Measurements from ENCODE around the gene ARFGEF2. TPM values are rescaled to one million over a fixed set of nuclear protein-coding genes. Genes with fewer than 3 reads are reported as not detected.

Gene ARFGEF2
- polyA plus RNA-seq, 1 experiment = 15.5 TPM

GRCh38 chr20:48878534-48879248, 42.8 kb upstream of the ARFGEF2 start:
- CTCF ChIA-PET = interaction anchor here (1.5 kb wide), 1 partner anchor 221 kb away, joined by 7 read pairs; no protein-coding TSS in a partner anchor
- no peak for TF ChIP-seq CTCF (IDR thresholded peaks at IDR 0.05; ENCODE audit: insufficient read depth, low read depth, low read length)
- Histone ChIP-seq H3K36me3 (ENCODE audit: control insufficient read depth, insufficient read depth, low read length) (no peaks in the 10 kb centered on the region), H3K27me3 (ENCODE audit: control insufficient read depth, insufficient read depth, low read length) (no peaks in the 10 kb centered on the region; the same call in 1 of the 2 replicates), H3K4me3 (ENCODE audit: low read depth, low read length) (no peak overlapping the region)
- DNase-seq (ENCODE audit: low read depth) = no peak
- POLR2A ChIA-PET = no interaction called here

GRCh38 chr20:48879612-48880245, 41.8 kb upstream of the ARFGEF2 start:
- ChIA-PET CTCF (interaction anchor here (1.4 kb wide), 1 partner anchor 29 kb away, joined by 3 read pairs; no protein-coding TSS in a partner anchor), POLR2A (no interaction called here)
- no peak for DNase-seq (ENCODE audit: low read depth)
- Histone ChIP-seq H3K36me3 (ENCODE audit: control insufficient read depth, insufficient read depth, low read length) (no peaks in the 10 kb centered on the region), H3K27me3 (ENCODE audit: control insufficient read depth, insufficient read depth, low read length) (no peaks in the 10 kb centered on the region; the same call in 1 of the 2 replicates), H3K4me3 (ENCODE audit: low read depth, low read length) (no peak overlapping the region)
- TF ChIP-seq CTCF (IDR thresholded peaks at IDR 0.05; ENCODE audit: insufficient read depth, low read depth, low read length) = no peak

- peaks cover under 1% of the 10 kb centered on the region; the same call in 1 of the 2 replicates for H3K27me3 ChIP-seq (ENCODE audit: control insufficient read depth, insufficient read depth, low read length)
- H3K36me3 ChIP-seq (ENCODE audit: control insufficient read depth, insufficient read depth, low read length) = no peaks in the 10 kb centered on the region
- DNase-seq (ENCODE audit: low read depth) = no peak
- no peak overlapping the region for H3K4me3 ChIP-seq (ENCODE audit: low read depth, low read length)
- TF ChIP-seq CTCF (IDR thresholded peaks at IDR 0.05; ENCODE audit: insufficient read depth, low read depth, low read length) = no peak
- ChIA-PET CTCF (interaction anchor here (0.7 to 1.4 kb wide), 2 partner anchors 24 to 30 kb away, joined by 3 to 4 read pairs; no protein-coding TSS in a partner anchor), POLR2A (no interaction called here)
Observed at GRCh38 chr20:48880331-48880730, 41.2 kb upstream of the ARFGEF2 start.

- DNase-seq (ENCODE audit: low read depth) = no peak
- no peak for TF ChIP-seq CTCF (IDR thresholded peaks at IDR 0.05; ENCODE audit: insufficient read depth, low read depth, low read length)
- POLR2A ChIA-PET = no interaction called here
- Histone ChIP-seq H3K27me3 (ENCODE audit: control insufficient read depth, insufficient read depth, low read length) (peaks cover 2% of the 10 kb centered on the region; the same call in 1 of the 2 replicates), H3K4me3 (ENCODE audit: low read depth, low read length) (no peak overlapping the region), H3K36me3 (ENCODE audit: control insufficient read depth, insufficient read depth, low read length) (no peaks in the 10 kb centered on the region)
- CTCF ChIA-PET = interaction anchor here (0.7 to 1.4 kb wide), 4 partner anchors 23 to 224 kb away, joined by 3 to 4 read pairs (median 3); no protein-coding TSS in a partner anchor
Observed at GRCh38 chr20:48880981-48881657, 40.4 kb upstream of the ARFGEF2 start.

- no peak for TF ChIP-seq CTCF (IDR thresholded peaks at IDR 0.05; ENCODE audit: insufficient read depth, low read depth, low read length)
- POLR2A ChIA-PET = interaction anchor here (0.7 kb wide), 1 partner anchor 168 kb away, joined by 9 read pairs; no protein-coding TSS in a partner anchor
- H3K4me3 ChIP-seq (ENCODE audit: low read depth, low read length) = no peak overlapping the region
- H3K27me3 ChIP-seq (ENCODE audit: control insufficient read depth, insufficient read depth, low read length) = peaks cover 2% of the 10 kb centered on the region; the same call in 1 of the 2 replicates
- CTCF ChIA-PET = interaction anchor here (0.6 kb wide), 1 partner anchor 10 kb away, joined by 3 read pairs; no protein-coding TSS in a partner anchor
- DNase-seq (ENCODE audit: low read depth) = no peak
- no peaks in the 10 kb centered on the region for H3K36me3 ChIP-seq (ENCODE audit: control insufficient read depth, insufficient read depth, low read length)
Observed at GRCh38 chr20:48885237-48885636, 36.3 kb upstream of the ARFGEF2 start.
